Lower lobe of right lung (tissue), 2 donors: ENCODE data around the gene NDC1. TPM values are rescaled to one million over a fixed set of nuclear protein-coding genes. Genes with fewer than 3 reads are reported as not detected.

Experiments
- ATAC-seq, 2 donors: fragments of 200-7000 bp; cut with Tn5 transposase; one replicate each; pipeline ENCODE4 v1.9.1; 2020 to 2022; ENCODE audit warnings: mild to moderate bottlenecking in 2 of 2, moderate library complexity in 2 of 2
- DNase-seq: peaks from one replicate; pipeline ENCODE4 v3.0.0-alpha.2; 2020
- H3K27ac ChIP-seq: fragments of 200-600 bp; one replicate; pipeline ENCODE4 v1.8.0; 2022
- H3K27me3 ChIP-seq: fragments of 200-600 bp; one replicate; pipeline ENCODE4 v1.8.0; 2022; ENCODE audit warnings: low read depth
- H3K36me3 ChIP-seq: fragments of 200-600 bp; one replicate; pipeline ENCODE4 v1.8.0; 2022; ENCODE audit warnings: mild to moderate bottlenecking
- H3K4me1 ChIP-seq: fragments of 200-600 bp; one replicate; pipeline ENCODE4 v1.8.0; 2022
- H3K4me3 ChIP-seq: fragments of 200-600 bp; one replicate; pipeline ENCODE4 v1.8.0; 2022; ENCODE audit warnings: mild to moderate bottlenecking
- H3K9me3 ChIP-seq: fragments of 200-600 bp; one replicate; pipeline ENCODE4 v1.8.0; 2022
- intact Hi-C: fragments of 100-400 bp; cut with DNase I; formaldehyde crosslinking; loops from one replicate; pipeline ENCODE4 v1.11.0; 2022
- total RNA-seq: library from RNA; stranded (reverse); fragmentation: NEBNext Ultra II Directional; extraction: Animal tissue kit (Norgen Biotek cat#: 25700); gene quantifications from one replicate; pipeline ENCODE4 v1.2.1, GENCODE V29; 2021
- TF ChIP-seq, protein P1 (sequence below): fragments of 200-600 bp; IDR thresholded peaks from one replicate; pipeline ENCODE4 v1.8.0; 2022; ENCODE audit warnings: antibody characterized with exemption, mild to moderate bottlenecking
- donor health status: DM: no; HTN: yes; CAD: no; lungs with severe emphysema.

Gene NDC1
- total RNA-seq, 1 donor from 2014 or later, result 9.9 TPM

DNA sequence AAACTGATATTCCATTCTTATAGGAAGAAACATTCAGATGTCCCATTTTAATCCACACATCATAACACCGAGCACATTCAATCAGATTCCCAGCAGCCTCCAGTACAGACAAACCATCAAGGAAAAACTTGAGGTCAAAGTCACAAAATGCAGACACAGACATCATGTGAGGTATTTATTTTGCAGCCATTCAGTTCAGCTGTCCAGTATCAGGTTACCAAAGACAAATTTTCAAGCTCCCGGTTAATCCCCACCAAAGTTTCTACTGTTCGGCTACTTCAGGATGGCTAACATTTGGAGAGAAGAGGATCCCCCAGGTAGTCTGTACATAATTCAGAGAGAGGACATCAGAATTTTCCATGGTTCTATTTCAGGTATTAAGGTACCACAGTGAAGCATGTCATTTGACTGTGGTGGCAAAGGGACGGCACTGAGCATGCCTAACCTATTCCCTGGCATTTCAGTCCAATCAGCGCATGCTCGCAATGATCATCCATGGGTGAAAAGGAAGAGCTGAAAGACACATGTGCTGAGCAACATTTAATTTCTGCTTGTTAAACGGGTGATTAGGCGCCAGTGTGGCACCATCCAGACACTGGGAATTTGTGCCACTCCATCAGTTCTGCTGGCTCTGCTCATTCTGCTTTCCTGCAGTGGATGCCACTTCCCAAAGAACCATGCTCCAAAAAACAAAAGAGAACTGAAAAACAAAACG lies 13.6 kb upstream of the NDC1 start:
- DNase-seq, result no peak
- Histone ChIP-seq H3K27ac (no peak overlapping the region), H3K4me3 (no peak overlapping the region), H3K27me3 (no peaks in the 10 kb centered on the region), H3K36me3 (peaks cover 55% of the 10 kb centered on the region), H3K4me1 (no peaks in the 10 kb centered on the region), H3K9me3 (no peaks in the 10 kb centered on the region)
- intact Hi-C loops, result no loop called here
- TF ChIP-seq, protein P1, sequence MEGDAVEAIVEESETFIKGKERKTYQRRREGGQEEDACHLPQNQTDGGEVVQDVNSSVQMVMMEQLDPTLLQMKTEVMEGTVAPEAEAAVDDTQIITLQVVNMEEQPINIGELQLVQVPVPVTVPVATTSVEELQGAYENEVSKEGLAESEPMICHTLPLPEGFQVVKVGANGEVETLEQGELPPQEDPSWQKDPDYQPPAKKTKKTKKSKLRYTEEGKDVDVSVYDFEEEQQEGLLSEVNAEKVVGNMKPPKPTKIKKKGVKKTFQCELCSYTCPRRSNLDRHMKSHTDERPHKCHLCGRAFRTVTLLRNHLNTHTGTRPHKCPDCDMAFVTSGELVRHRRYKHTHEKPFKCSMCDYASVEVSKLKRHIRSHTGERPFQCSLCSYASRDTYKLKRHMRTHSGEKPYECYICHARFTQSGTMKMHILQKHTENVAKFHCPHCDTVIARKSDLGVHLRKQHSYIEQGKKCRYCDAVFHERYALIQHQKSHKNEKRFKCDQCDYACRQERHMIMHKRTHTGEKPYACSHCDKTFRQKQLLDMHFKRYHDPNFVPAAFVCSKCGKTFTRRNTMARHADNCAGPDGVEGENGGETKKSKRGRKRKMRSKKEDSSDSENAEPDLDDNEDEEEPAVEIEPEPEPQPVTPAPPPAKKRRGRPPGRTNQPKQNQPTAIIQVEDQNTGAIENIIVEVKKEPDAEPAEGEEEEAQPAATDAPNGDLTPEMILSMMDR, result no peak
- ATAC-seq, result no peak

DNA sequence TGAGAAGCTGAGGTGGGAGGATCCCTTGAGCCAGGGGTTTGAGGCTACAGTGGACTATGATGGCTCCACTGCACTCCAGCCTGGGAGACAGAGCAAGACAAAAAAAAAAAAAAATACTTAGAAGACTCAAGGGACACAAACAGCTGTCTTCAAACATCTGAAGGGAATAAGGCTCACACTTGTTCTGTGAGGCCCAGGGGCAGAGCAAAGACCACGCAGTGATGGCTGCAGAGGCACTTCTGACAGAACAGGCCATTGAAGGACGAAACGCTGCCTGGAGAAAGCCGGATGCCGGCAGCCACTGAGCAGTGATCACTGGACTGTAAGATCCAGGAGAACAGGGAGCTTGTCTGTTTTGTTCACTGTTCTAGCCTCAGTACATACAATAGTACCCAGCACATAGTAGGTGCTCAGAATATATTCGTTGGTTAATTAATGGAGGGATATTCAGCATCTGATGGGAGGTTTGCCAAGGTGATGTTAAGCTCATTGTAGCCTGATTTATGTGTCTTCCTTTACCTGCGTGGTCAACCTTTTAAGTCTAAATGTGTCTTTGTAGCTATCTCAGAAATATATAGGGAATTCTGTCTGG lies 12.1 kb upstream of the NDC1 start:
- ATAC-seq (no peak), DNase-seq (no peak)
- peaks cover 39% of the 10 kb centered on the region for H3K36me3 ChIP-seq
- no peak overlapping the region for H3K27ac ChIP-seq
- no peaks in the 10 kb centered on the region for H3K27me3 ChIP-seq
- intact Hi-C loops, result no loop called here
- TF ChIP-seq, protein P1, result no peak
- no peaks in the 10 kb centered on the region for H3K9me3 ChIP-seq
- no peak overlapping the region for H3K4me3 ChIP-seq
- no peaks in the 10 kb centered on the region for H3K4me1 ChIP-seq

DNA sequence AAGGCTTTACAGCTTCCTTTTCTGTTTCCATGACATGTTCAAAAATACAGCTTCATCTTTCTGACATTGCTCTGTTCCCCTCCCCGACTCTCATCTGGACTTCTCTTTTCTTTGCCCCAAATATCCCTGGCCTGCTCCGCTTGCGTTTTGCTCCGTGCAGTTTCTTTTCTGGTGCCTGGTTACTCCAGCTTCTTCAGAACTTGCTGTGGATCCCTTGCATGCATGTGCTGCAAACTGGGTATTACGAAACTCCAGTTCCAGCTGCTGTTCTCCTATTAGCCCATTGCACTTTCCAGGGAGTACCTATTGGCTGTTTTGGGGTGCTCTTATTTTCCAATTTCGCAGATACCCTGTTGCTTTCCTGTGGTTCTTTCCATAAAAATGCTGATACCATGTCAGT lies 9.9 kb upstream of the NDC1 start:
- DNase-seq (no peak), ATAC-seq (no peak)
- no peaks in the 10 kb centered on the region for H3K9me3 ChIP-seq

DNA sequence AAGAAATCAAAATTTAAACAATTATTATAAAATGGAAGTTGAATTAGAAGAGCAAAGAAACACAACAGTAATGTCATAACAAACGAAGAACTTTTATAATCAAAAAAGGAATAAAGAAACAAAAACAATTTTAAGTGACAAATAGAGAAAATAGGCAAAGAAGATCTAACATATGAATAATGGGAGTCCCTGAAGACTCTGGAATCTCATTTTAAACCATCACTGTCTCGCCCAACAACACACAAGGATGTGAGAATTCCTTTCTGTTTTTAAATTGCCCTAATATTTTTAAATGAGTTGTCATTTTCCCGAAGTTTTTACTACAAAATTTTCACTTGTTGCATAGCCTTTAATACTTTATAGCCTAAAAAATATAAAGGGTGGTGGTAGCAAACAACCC lies 4.3 kb upstream of the NDC1 start:
- H3K9me3 ChIP-seq, result no peaks in the 10 kb centered on the region
- H3K4me1 ChIP-seq, result peaks cover 1% of the 10 kb centered on the region
- H3K36me3 ChIP-seq, result no peaks in the 10 kb centered on the region
- H3K4me3 ChIP-seq, result no peak overlapping the region
- H3K27me3 ChIP-seq, result no peaks in the 10 kb centered on the region
- TF ChIP-seq, protein P1, result no peak
- H3K27ac ChIP-seq, result no peak overlapping the region
- intact Hi-C loops, result no loop called here
- no peak for DNase-seq
- ATAC-seq, result no peak

More for the DNA sequence above, 9.9 kb upstream of the NDC1 start:
- no peak overlapping the region for H3K27ac ChIP-seq
- H3K4me1 ChIP-seq, result no peaks in the 10 kb centered on the region
- H3K27me3 ChIP-seq, result no peaks in the 10 kb centered on the region
- H3K36me3 ChIP-seq, result peaks cover 17% of the 10 kb centered on the region
- TF ChIP-seq, protein P1, result no peak
- intact Hi-C loops, result no loop called here
- no peak overlapping the region for H3K4me3 ChIP-seq

DNA sequence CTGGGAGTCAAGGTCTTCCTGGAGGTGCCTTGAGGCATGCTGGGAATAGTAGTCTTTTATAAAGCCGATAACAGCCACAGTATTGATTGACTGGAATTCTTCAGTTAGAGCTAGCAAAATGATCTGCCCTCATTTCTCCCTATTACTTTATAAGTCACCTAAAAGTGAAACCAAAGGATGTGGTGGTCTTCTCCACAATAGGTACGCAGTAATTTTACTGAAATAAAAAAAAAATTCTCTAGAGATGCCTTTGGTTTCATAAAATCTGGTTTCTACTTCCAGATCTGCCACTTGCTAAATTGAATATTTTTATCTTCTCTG lies 518 bp upstream of the NDC1 start:
- peak overlapping the region; percentile 89 for H3K4me3 ChIP-seq
- TF ChIP-seq, protein P1, result no peak
- no peaks in the 10 kb centered on the region for H3K27me3 ChIP-seq
- intact Hi-C loops, result no loop called here
- H3K9me3 ChIP-seq, result no peaks in the 10 kb centered on the region
- peaks cover 8% of the 10 kb centered on the region for H3K4me1 ChIP-seq
- no peak for DNase-seq
- no peaks in the 10 kb centered on the region for H3K36me3 ChIP-seq
- peak overlapping the region; percentile 94 for H3K27ac ChIP-seq
- ATAC-seq, result no peak
